ENCODE results near the gene FEN1. TPM values are rescaled to one million over a fixed set of nuclear protein-coding genes. Genes with fewer than 3 reads are reported as not detected.

FEN1 gene
- total RNA-seq, 4 donors from 2014 or later: 5.0 to 10.2 (median 7.5) TPM

- no peaks in the 10 kb centered on the region for H3K4me1 ChIP-seq
- H3K36me3 ChIP-seq: peaks cover 12 to 88% (median 58%) of the 10 kb centered on the region in 4 donors
- H3K4me3 ChIP-seq: no peak overlapping the region
- TF ChIP-seq CTCF (IDR thresholded peaks at IDR 0.05): no peak
- TF ChIP-seq POLR2A (IDR thresholded peaks at IDR 0.05; ENCODE audit: low read depth): no peak
- no peak for TF ChIP-seq POLR2AphosphoS5 (IDR thresholded peaks at IDR 0.05)
- no peak for TF ChIP-seq EP300 (IDR thresholded peaks at IDR 0.05)
- intact Hi-C loops (cut with DNase I): no loop called here
- no peaks in the 10 kb centered on the region for H3K9me3 ChIP-seq
- H3K27ac ChIP-seq (replicated peaks in 1 of 4): no peak overlapping the region
- no peaks in the 10 kb centered on the region for H3K27me3 ChIP-seq
- no peak for DNase-seq (ENCODE audit: extremely low spot score)
- 87% methylated on average over 1 of the region's 1 CpG for WGBS
These were observed 12.4 kb downstream of the FEN1 start for GRCh38 chr11:61805146-61805545.

GRCh38 chr11:61806785-61807184 is 14.1 kb downstream of the FEN1 start:
- WGBS: 82% methylated on average over 5 of the region's 5 CpGs
- no peak for DNase-seq (ENCODE audit: extremely low spot score)
- intact Hi-C loops (cut with DNase I): no loop called here
- Histone ChIP-seq H3K4me1 (no peaks in the 10 kb centered on the region), H3K36me3 (peaks cover 20 to 100% (median 73%) of the 10 kb centered on the region in 4 donors), H3K9me3 (no peaks in the 10 kb centered on the region), H3K27ac (replicated peaks in 1 of 4) (no peak overlapping the region), H3K4me3 (no peak overlapping the region), H3K27me3 (no peaks in the 10 kb centered on the region)
- TF ChIP-seq CTCF (IDR thresholded peaks at IDR 0.05) (no peak), POLR2A (IDR thresholded peaks at IDR 0.05; ENCODE audit: low read depth) (no peak), POLR2AphosphoS5 (IDR thresholded peaks at IDR 0.05) (no peak), EP300 (IDR thresholded peaks at IDR 0.05) (no peak)

GRCh38 chr11:61810671-61811175 is 18.0 kb downstream of the FEN1 start:
- Histone ChIP-seq H3K27me3 (peaks cover 0 to 5% (median 0%) of the 10 kb centered on the region in 4 donors), H3K36me3 (peaks cover 23 to 77% (median 53%) of the 10 kb centered on the region in 4 donors), H3K4me3 (no peak overlapping the region), H3K4me1 (peaks cover under 1 to 13% (median 6%) of the 10 kb centered on the region in 4 donors), H3K27ac (replicated peaks in 1 of 4) (no peak overlapping the region), H3K9me3 (no peaks in the 10 kb centered on the region)
- no peak for DNase-seq (ENCODE audit: extremely low spot score)
- intact Hi-C loops (cut with DNase I): no loop called here
- 98% methylated on average over 5 of the region's 8 CpGs for WGBS
- TF ChIP-seq CTCF (IDR thresholded peaks at IDR 0.05) (no peak), POLR2A (IDR thresholded peaks at IDR 0.05; ENCODE audit: low read depth) (no peak), POLR2AphosphoS5 (IDR thresholded peaks at IDR 0.05) (no peak), EP300 (IDR thresholded peaks at IDR 0.05) (no peak)

- Histone ChIP-seq H3K4me1 (peaks cover 4 to 20% (median 14%) of the 10 kb centered on the region in 4 donors), H3K27ac (replicated peaks in 1 of 4) (no peak overlapping the region), H3K4me3 (no peak overlapping the region), H3K36me3 (peaks cover 20 to 66% (median 49%) of the 10 kb centered on the region in 4 donors), H3K27me3 (peaks cover 0 to 11% (median 0%) of the 10 kb centered on the region in 4 donors), H3K9me3 (no peaks in the 10 kb centered on the region)
- intact Hi-C loops (cut with DNase I): no loop called here
- 85% methylated on average over 5 of the region's 5 CpGs for WGBS
- TF ChIP-seq EP300 (IDR thresholded peaks at IDR 0.05): no peak
- TF ChIP-seq POLR2AphosphoS5 (IDR thresholded peaks at IDR 0.05): no peak
- TF ChIP-seq CTCF (IDR thresholded peaks at IDR 0.05): no peak
- no peak for TF ChIP-seq POLR2A (IDR thresholded peaks at IDR 0.05; ENCODE audit: low read depth)
- no peak for DNase-seq (ENCODE audit: extremely low spot score)
These were observed 19.1 kb downstream of the FEN1 start for GRCh38 chr11:61811831-61812230.

Data from esophagus muscularis mucosa (tissue), 4 donors.